Activated naive CD4-positive, alpha-beta T cell treated with anti-CD3 and anti-CD28 coated beads, Interleukin-2, amount 50 U/mL, for 72 hours (primary cell): Measurements from ENCODE around the gene DISP3. TPM values are rescaled to one million over a fixed set of nuclear protein-coding genes. Genes with fewer than 3 reads are reported as not detected.

Source experiments
- ATAC-seq, 2 donors: fragments of 150-1000 bp; cut with Tn5 transposase; 2 replicates each; pipeline ENCODE4 v1.10.0; 2021; ENCODE audit warnings: mild to moderate bottlenecking in 2 of 2, moderate library complexity in 2 of 2
- DNase-seq, 2 donors: peaks; one replicate each; pipeline ENCODE4 v3.0.0; 2021 to 2022; ENCODE audit warnings: low spot score in 2 of 2
- H3K27ac Mint-ChIP-seq, 2 donors: one replicate each; pipeline ENCODE4 v1.8.0; 2022; ENCODE audit warnings: mild to moderate bottlenecking in 2 of 2, mixed read lengths in 2 of 2
- H3K36me3 Mint-ChIP-seq, 2 donors: one replicate each; pipeline ENCODE4 v1.8.0; 2022; ENCODE audit warnings: mixed read lengths in 2 of 2
- H3K9me3 Mint-ChIP-seq, 2 donors: one replicate each; pipeline ENCODE4 v1.8.0; 2022; ENCODE audit warnings: mixed read lengths in 2 of 2
- total RNA-seq, 2 donors: library from RNA; stranded (reverse); gene quantifications; one replicate each; pipeline ENCODE4 v1.2.3, GENCODE V29; 2022

Gene DISP3
- total RNA-seq, 2 donors from 2014 or later, result 0.80 to 0.82 TPM

- H3K9me3 Mint-ChIP-seq, result no peaks in the 10 kb centered on the region
- H3K27ac Mint-ChIP-seq, result no peak overlapping the region
- no peak for ATAC-seq
- DNase-seq, result no peak
- no peaks in the 10 kb centered on the region for H3K36me3 Mint-ChIP-seq
Measured at GRCh38 chr1:11581445-11581991, 102.6 kb downstream of the DISP3 start.

GRCh38 chr1:11585389-11585788 lies 106.4 kb downstream of the DISP3 start:
- no peaks in the 10 kb centered on the region for H3K36me3 Mint-ChIP-seq
- no peaks in the 10 kb centered on the region for H3K9me3 Mint-ChIP-seq
- DNase-seq (no peak), ATAC-seq (no peak)
- no peak overlapping the region for H3K27ac Mint-ChIP-seq

Other genes starting within 250 kb of the DISP3 start
- gene MTOR, start 216.6 kb upstream of the DISP3 start, total RNA-seq, result 10 to 100 TPM; 32.7 to 46.1 TPM
- gene UBIAD1, start 206.0 kb upstream of the DISP3 start, total RNA-seq, result 10 to 100 TPM; 23.7 to 24.7 TPM
- 1 to 10 TPM; 1.9 to 2.0 TPM for gene FBXO2, start 175.3 kb downstream of the DISP3 start, total RNA-seq
- gene FBXO44, start 175.7 kb downstream of the DISP3 start, total RNA-seq, result 10 to 100 TPM; 22.7 to 27.3 TPM
- 10 to 100 TPM in 1 of 2 donors, 1 to 10 TPM in 1; 3.2 to 11.2 TPM for gene FBXO6, start 185.0 kb downstream of the DISP3 start, total RNA-seq
- 100 to 1,000 TPM in 1 of 2 donors, 10 to 100 TPM in 1; 76.7 to 115 TPM for gene MAD2L2, start 202.0 kb downstream of the DISP3 start, total RNA-seq
- gene DRAXIN, start 212.6 kb downstream of the DISP3 start, total RNA-seq, result under 1 TPM; 0.04 to 0.46 TPM